LoVo (cell line): ENCODE measurements around the gene RGS9.
"Not testable (repeated sequence)": the region's sequence is repeated elsewhere in the genome, so short reads cannot be mapped to it uniquely, and the experiment has no call there.

ENCODE experiments used
- DNase-seq: peaks from one replicate; pipeline ENCODE4 v3.0.0-alpha.2; 2016; ENCODE audit warnings: low spot score

Gene RGS9

DNA sequence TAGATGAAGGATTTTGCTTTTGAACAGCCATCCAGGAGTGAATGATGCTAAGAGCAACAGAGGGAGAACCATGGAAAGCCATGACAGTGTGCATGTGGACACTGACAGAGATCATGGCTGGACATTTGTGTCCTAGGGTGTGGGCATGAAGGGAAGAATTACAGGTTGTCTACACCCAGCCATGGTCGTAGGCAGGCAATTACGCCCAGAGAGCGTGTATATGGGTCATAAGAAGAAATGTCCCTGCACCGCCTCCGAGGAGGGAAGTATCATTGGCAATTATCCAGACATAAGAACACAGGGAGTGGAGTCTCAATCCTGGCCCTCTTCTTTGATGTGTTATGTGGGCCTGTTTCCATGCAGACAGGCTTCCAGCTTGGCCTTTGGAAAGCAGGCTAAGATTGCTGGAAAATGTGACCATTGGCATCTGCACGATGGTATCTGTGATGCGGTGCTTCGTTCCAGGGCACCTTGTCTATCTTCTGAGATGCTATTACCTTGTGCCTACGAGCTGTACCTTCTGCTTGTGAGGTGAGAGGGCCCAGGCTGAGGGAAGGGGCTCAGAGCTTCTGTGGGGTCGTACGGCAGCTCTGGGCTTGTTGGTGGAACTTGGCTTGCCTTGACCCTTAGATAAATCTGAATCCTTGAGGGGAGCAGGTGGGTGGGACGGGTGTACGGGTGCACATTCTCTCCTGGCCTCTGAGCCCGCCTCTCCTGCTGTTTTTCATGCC is 19.8 kb downstream of the RGS9 start:
- no peak for DNase-seq

- no peak for DNase-seq
These were observed 20.9 kb downstream of the RGS9 start for GRCh38 chr17:65158041-65158440.

DNA sequence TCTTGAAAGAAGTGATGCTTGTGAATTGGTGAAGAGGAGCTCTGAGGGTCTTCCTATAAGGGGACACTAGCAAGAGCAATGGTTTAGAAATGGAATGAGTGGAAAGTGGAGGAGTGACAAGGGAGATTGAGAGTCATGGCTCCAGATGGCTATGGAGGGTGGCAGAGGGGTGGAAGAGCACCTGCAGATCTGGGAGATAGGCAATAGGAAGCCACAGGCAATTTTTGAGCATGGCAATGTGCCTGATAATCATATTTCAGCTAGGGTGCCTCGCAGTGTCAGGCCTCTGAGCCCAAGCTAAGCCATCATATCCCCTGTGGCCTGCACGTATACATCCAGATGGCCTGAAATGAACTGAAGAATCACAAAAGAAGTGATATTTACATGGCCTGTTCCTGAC is 21.5 kb downstream of the RGS9 start:
- DNase-seq, result no peak

GRCh38 chr17:65160516-65160915 is 23.3 kb downstream of the RGS9 start:
- no peak for DNase-seq

- peak; percentile 3 for DNase-seq
These were observed 26.9 kb downstream of the RGS9 start for GRCh38 chr17:65163990-65164495.

DNA sequence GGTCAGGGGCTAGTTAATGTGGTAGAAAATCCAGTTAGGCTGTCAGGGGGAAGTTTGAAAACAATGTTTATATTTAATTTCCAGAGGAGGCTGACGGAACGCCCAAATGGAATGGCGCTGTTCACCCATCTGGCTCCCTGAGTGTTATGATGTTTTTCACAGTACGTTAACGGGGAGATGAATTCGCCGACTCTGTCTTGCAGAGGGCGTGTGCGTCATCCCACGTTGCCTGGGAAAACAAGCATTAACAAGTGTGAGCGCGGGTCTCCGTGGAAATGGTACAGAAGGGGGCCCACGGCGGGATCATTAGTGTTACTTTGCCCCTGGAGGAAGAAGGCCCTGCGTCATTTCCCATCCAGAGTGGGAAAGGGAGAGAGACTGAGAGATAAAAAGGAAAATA is 29.6 kb downstream of the RGS9 start:
- DNase-seq, result no peak

- no peak for DNase-seq
These were observed 30.4 kb downstream of the RGS9 start for GRCh38 chr17:65167566-65167965.

GRCh38 chr17:65169691-65170090 is 32.5 kb downstream of the RGS9 start:
- DNase-seq, result no peak

DNA sequence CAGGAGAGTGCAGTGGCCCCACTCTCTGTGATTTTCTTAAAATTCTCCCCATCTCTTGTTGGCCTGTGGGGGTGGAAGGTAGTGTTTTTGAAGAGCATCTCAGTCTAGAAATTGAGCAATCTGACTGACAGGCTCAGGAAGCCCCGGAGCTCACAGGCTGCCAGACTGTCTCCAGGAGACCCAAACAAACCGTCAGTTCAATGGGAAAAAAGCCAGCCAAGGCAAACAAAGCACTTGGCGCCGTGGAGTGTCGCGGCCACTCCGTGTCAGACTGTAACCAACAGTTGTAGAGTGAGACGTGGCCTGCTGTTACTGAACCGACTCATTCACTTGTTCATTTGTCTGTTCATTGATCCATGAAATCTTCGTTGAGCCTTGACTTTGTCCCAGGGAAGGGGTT is 33.7 kb downstream of the RGS9 start:
- no peak for DNase-seq

DNA sequence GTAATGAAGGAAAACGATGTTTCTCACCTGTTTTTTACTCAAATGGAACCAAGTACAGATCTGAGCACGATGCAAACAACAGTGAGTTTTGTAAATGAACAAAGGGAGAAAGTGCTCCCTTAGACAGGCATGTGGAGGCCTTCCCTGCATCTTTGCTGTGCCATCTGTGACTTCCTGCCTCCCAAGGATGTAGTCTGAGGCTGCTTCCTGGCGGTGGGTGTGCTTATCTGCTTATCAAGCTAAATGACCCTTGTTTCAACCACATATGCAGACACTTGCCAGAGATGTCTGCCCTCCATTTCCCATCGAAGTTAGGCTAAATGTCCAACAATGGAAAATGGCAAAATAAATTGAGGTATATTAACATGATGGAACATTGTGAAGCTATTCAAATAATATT is 34.6 kb downstream of the RGS9 start:
- no peak for DNase-seq

DNA sequence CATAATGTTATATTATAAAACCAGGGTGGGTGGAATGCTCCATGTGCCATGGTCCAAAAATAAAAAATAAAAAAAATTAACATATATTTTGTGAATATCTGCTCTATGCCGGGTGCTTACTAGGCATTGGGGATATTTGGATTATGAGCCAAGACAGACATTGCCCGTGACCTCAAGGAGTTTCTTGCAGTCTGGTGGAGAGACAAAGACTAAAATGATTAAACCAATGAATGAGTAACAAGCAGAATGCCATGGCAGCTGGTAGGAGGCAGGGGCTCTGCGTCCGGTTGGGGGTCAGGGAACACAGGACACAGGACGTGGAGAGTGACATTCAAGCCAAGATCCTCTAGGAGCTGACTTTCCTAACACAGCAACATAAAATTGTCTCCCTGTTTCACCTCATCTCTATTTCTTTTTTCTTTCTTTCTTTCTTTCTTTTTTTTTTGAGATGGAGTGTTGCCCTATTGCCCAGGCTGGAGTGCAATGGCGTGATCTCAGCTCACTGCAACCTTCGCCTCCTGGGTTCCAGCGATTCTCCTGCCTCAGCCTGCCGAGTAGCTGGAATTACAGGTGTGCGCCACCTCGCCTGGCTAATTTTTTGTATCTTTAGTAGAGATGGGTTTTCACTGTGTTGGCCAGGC is 35.4 kb downstream of the RGS9 start:
- DNase-seq, result no peak

- DNase-seq, result no peak
These were observed 36.2 kb downstream of the RGS9 start for GRCh38 chr17:65173284-65173793.

GRCh38 chr17:65173976-65174683 is 37.0 kb downstream of the RGS9 start:
- no peak for DNase-seq

- DNase-seq, result no peak
These were observed 37.8 kb downstream of the RGS9 start for GRCh38 chr17:65174974-65175373.

DNA sequence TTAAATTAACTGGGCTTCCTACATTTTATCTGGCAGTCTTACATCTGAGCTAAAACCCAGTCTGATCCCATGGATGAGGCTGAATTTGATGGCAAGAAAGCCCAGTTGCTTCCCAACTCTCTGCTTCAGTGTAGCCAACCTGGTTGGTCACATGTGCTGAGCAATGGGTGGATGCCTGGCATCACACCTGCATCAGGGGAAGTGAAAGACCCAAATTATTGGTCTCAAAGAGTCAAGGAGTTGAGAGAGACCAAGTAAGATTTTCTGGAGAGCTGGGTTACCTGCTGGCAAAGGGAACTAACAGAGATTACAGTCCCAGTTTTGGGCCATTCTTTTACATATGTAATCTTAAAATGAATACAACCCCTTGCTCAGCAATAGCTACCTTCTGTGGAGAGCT is 38.8 kb downstream of the RGS9 start:
- DNase-seq, result no peak

DNA sequence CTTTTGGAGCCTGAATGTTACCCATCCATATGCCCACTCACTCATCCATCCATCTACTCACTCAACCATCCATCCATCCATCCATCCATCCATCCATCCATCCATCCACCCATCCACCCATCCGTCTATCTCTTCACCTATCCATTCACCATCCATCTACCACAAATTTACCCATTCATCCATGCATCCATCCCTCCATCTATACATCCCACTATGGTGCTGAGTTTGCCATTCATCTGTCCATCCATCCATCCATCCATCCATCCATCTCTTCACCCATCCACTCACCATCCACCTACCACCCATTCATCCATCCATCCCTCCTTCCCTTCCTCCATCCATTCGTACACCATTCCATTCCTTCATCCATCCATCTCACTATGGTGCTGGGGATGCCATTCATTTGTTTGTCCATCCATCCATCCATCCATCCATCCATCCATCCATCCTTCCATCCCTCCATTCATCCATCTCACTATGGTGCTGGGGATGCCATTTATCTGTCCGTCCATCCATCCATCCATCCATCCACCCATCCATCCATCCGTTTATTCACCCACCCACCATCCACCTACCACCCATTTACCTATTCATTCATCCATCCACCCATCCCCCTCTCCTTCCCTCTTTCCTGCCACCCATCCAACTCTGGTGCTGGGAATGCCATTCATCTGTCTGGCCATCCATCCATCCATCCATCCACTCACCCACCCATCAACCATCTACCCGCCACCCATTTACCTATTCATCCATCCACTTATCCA is 39.7 kb downstream of the RGS9 start:
- no peak for DNase-seq

- DNase-seq, result no peak
These were observed 40.7 kb downstream of the RGS9 start for GRCh38 chr17:65177901-65178300.

- not testable (repeated sequence) for DNase-seq
These were observed 43.1 kb downstream of the RGS9 start for GRCh38 chr17:65180276-65180675.

DNA sequence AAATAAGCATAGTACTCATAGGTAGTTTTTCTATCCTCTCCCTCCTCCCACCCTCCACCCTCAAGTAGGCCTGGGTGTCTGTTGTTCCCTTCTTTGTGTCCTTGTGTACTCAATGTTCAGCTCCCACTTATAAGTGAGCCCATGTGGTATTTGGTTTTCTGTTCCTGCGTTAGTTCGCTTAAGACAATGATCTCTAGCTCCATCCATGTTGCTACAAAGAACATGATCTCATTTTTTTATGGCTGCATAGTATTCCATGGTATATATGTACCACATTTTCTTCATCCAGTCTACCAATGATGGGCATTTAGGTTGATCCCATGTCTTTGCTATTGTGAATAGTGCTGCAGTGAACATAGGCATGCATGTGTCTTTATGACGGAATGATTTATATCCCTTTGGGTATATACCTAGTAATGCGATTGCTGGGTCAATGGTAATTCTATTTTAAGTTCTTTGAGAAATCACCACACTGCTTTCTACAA is 43.6 kb downstream of the RGS9 start:
- DNase-seq, result not testable (repeated sequence)

GRCh38 chr17:65181237-65182061 is 44.3 kb downstream of the RGS9 start:
- no peak for DNase-seq

- no peak for DNase-seq
These were observed 45.1 kb downstream of the RGS9 start for GRCh38 chr17:65182233-65182632.
